Suprapubic skin (tissue), 4 donors: ENCODE data around the gene RTTN.

Experiments
- CTCF ChIP-seq, 2 donors: fragments of 200-600 bp in 1 of 2; fragments of 450-650 bp in 1 of 2; sonication (generic) in 1 of 2; IDR thresholded peaks; one replicate each; pipeline ENCODE4 v1.5.1; 2016 to 2019; ENCODE audit warnings: antibody characterized with exemption in 2 of 2, mild to moderate bottlenecking in 1 of 2, moderate library complexity in 1 of 2
- EP300 ChIP-seq: sonication (generic); formaldehyde crosslinking; IDR thresholded peaks from one replicate; pipeline ENCODE4 v1.6.1; 2017; ENCODE audit warnings: antibody characterized with exemption
- POLR2AphosphoS5 ChIP-seq, 3 donors: sonication (generic); formaldehyde crosslinking; IDR thresholded peaks; one replicate each; pipeline ENCODE4 v1.6.1; 2017; ENCODE audit warnings: antibody characterized with exemption in 3 of 3

- no peak for TF ChIP-seq CTCF (IDR thresholded peaks at IDR 0.05)
- TF ChIP-seq POLR2AphosphoS5 (IDR thresholded peaks at IDR 0.05): no peak
- TF ChIP-seq EP300: no peak
These were observed 43.6 kb upstream of the RTTN start for GRCh38 chr18:70249118-70249517.
